Mesenchymal stem cell (in vitro differentiated cells and primary cell): ENCODE measurements around the gene PITPNB.
A peak's percentile ranks its signal among the peaks of the same experiment; 100 is the strongest.

Experiments
- DNase-seq: peaks from one replicate; pipeline ENCODE4 v3.0.0-alpha.2; 2013
- H2AFZ ChIP-seq: one replicate; pipeline ENCODE4 v1.6.1; 2013; ENCODE audit warnings: low read depth, mild to moderate bottlenecking, control low read depth, inconsistent platforms, low read length, moderate library complexity
- H2AK5ac ChIP-seq: 2 replicates; pipeline ENCODE4 v1.6.1; 2013; ENCODE audit warnings: low read length, moderate library complexity, mild to moderate bottlenecking, inconsistent platforms; ENCODE audit not compliant: severe bottlenecking
- H2BK120ac ChIP-seq: one replicate; pipeline ENCODE4 v1.6.1; 2013; ENCODE audit warnings: low read depth, mild to moderate bottlenecking, inconsistent platforms, low read length, moderate library complexity
- H2BK12ac ChIP-seq, 2 experiments: one replicate each; pipeline ENCODE4 v1.6.1; 2013; ENCODE audit warnings: inconsistent platforms in 2 of 2, low read length in 2 of 2, mild to moderate bottlenecking in 2 of 2, moderate library complexity in 2 of 2, control low read depth in 1 of 2
- H2BK15ac ChIP-seq: one replicate; pipeline ENCODE4 v1.6.1; 2013; ENCODE audit warnings: mild to moderate bottlenecking, low read depth, inconsistent platforms; ENCODE audit not compliant: poor library complexity, severe bottlenecking
- H2BK5ac ChIP-seq: 2 replicates; pipeline ENCODE4 v1.6.1; 2013; ENCODE audit warnings: low read depth, mild to moderate bottlenecking, low read length, control low read depth, inconsistent platforms; ENCODE audit not compliant: poor library complexity, severe bottlenecking
- H3K14ac ChIP-seq, 2 experiments: one replicate each; pipeline ENCODE4 v1.6.1; 2013; ENCODE audit warnings: inconsistent platforms in 2 of 2, low read length in 2 of 2, control low read depth in 1 of 2, mild to moderate bottlenecking in 1 of 2, moderate library complexity in 1 of 2
- H3K18ac ChIP-seq, 2 experiments: one replicate each; pipeline ENCODE4 v1.6.1; 2013; ENCODE audit warnings: inconsistent platforms in 2 of 2, low read length in 2 of 2, control low read depth in 1 of 2, low read depth in 1 of 2, mild to moderate bottlenecking in 1 of 2
- H3K23ac ChIP-seq, 2 experiments: one replicate each; pipeline ENCODE4 v1.6.1; 2013; ENCODE audit warnings: inconsistent platforms in 2 of 2, low read length in 2 of 2, mild to moderate bottlenecking in 2 of 2, moderate library complexity in 2 of 2, control low read depth in 1 of 2
- H3K27ac ChIP-seq: 2 replicates; pipeline ENCODE4 v1.5.1; 2013; ENCODE audit warnings: mild to moderate bottlenecking, moderate library complexity, low read length, control low read depth, inconsistent platforms; ENCODE audit not compliant: poor library complexity, severe bottlenecking
- H3K27me3 ChIP-seq, 2 experiments: 2 replicates each; pipeline versions ENCODE4 v1.6.1 to v1.7.0; 2013; ENCODE audit warnings: low read length in 2 of 2, mild to moderate bottlenecking in 2 of 2, moderate library complexity in 2 of 2, control low read depth in 1 of 2, inconsistent platforms in 1 of 2; ENCODE audit not compliant: control insufficient read depth in 1 of 2, insufficient read depth in 1 of 2
- H3K36me3 ChIP-seq, 2 experiments: 2 replicates each; pipeline versions ENCODE4 v1.6.1 to v1.7.0; 2013; ENCODE audit warnings: low read length in 2 of 2, control low read depth in 1 of 2, inconsistent platforms in 1 of 2, low read depth in 1 of 2, mild to moderate bottlenecking in 1 of 2; ENCODE audit not compliant: insufficient read depth in 2 of 2, control insufficient read depth in 1 of 2
- H3K4ac ChIP-seq, 2 experiments: one replicate each; pipeline ENCODE4 v1.6.1; 2013; ENCODE audit warnings: inconsistent platforms in 2 of 2, low read length in 2 of 2, mild to moderate bottlenecking in 2 of 2, moderate library complexity in 2 of 2, control low read depth in 1 of 2, low read depth in 1 of 2
- H3K4me1 ChIP-seq: 2 replicates; pipeline ENCODE4 v1.6.1; 2013; ENCODE audit warnings: low read depth, low read length, control low read depth; ENCODE audit not compliant: control insufficient read depth, insufficient read depth
- H3K4me2 ChIP-seq: 2 replicates; pipeline ENCODE4 v1.6.1; 2013; ENCODE audit warnings: low read length, mild to moderate bottlenecking, inconsistent platforms; ENCODE audit not compliant: poor library complexity, severe bottlenecking
- H3K4me3 ChIP-seq, 2 experiments: 2 replicates each; pipeline versions ENCODE4 v1.5.1 to v1.7.0; 2013; ENCODE audit warnings: low read length in 2 of 2, mild to moderate bottlenecking in 2 of 2, control low read depth in 1 of 2, low read depth in 1 of 2; ENCODE audit not compliant: insufficient read depth in 1 of 2
- H3K79me1 ChIP-seq: replicated peaks from 2 replicates; pipeline ENCODE4 v1.6.1; 2013; ENCODE audit warnings: mild to moderate bottlenecking, control low read depth, low read length, inconsistent platforms; ENCODE audit not compliant: poor library complexity, severe bottlenecking
- H3K9ac ChIP-seq: 2 replicates; pipeline ENCODE4 v1.7.0; 2013; ENCODE audit warnings: mild to moderate bottlenecking, low read length, moderate library complexity
- H3K9me3 ChIP-seq: 2 replicates; pipeline ENCODE4 v1.7.0; 2013; ENCODE audit warnings: mild to moderate bottlenecking, low read length; ENCODE audit not compliant: control insufficient read depth
- H4K8ac ChIP-seq: one replicate; pipeline ENCODE4 v1.6.1; 2013; ENCODE audit warnings: inconsistent platforms, mild to moderate bottlenecking, low read length, moderate library complexity
- H4K91ac ChIP-seq: one replicate; pipeline ENCODE4 v1.6.1; 2013; ENCODE audit warnings: mild to moderate bottlenecking, low read length, inconsistent platforms
- WGBS: methylation state at CpG from one replicate; pipeline ENCODE4 v1.1.7; 2013; ENCODE audit warnings: mixed read lengths; 5-methylcytosine and 5-hydroxymethylcytosine counted together

PITPNB gene

DNA sequence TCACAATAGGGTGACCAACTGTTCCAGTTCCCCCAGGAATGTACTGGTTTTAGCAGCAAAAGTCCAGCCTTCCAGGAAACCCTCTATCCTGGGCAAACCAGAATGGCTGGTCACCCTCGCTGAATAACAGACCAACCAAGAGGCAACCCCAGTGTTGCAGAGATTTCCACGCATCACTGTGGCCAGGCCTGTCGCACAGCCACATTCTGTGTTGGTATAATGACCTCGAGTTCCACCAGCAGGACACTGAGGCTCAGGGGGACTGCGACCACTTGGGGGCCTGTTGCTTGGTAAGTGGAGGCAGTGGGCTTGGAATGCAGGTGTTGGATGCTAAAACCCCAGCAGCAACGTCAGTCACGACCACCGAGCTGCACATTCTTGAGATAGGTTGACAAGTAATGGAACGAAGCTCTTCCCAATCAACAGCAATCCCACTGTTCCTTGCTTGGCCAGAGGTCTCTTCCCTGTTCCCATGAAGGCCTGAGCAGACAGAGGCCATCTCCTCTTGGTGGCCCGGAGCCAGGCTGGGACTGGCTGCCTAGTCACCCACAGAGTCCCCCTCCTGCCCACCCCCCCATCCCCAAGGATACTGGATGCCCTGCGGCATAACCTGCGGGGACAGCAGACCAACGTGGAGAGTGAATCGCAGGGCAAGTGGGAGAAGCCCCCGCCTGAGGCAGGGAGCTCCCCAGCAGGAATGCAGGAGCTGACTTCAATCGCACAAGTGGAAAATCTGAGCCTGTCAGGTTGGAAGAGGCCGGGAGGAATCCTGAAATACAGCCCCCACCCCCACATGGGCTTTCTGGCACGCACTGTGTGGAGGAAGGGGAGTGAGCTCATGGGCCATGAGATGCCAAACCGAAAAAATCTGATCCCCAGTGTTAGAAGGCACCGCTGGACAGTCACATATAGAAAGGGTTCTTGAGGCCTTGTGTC is 74.1 kb downstream of the PITPNB start:
- Histone ChIP-seq H3K27ac (no peak overlapping the region), H2BK120ac (no peak overlapping the region), H3K4me3 (no peak overlapping the region), H2BK5ac (no peak overlapping the region), H3K4me2 (no peak overlapping the region), H3K4ac (no peak overlapping the region), H3K79me1 (peaks cover 12% of the 10 kb centered on the region), H4K91ac (no peak overlapping the region), H2AFZ (no peak overlapping the region), H3K27me3 (no peaks in the 10 kb centered on the region), H3K36me3 (peaks cover 39 to 43% of the 10 kb centered on the region in 2 experiments), H3K4me1 (peaks cover 2% of the 10 kb centered on the region), H3K18ac (no peak overlapping the region), H3K14ac (no peak overlapping the region), H4K8ac (no peak overlapping the region), H2AK5ac (no peak overlapping the region), H2BK12ac (no peak overlapping the region), H3K23ac (no peak overlapping the region), H3K9ac (no peak overlapping the region), H2BK15ac (no peak overlapping the region), H3K9me3 (no peaks in the 10 kb centered on the region)
- 93% methylated on average over 16 of the region's 20 CpGs for WGBS
- no peak for DNase-seq

DNA sequence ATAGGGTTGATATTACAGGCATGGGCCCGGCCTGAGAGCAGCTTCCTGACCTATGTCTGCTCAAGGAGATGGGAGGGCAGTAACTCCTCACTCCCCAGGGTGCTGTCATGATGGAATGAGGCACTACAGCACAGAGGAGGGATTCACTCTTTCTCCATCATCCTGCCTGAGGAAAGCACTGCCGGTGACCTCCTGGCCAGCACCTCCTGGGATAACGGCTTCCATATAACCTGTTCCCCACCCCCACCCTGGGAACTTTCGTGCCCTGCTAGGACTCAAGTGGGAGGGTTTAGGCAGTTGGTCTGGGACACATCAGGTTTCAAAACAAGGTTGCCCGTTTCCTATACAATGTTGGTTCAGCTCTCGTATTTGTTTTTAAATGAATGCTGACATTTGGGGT is 74.8 kb downstream of the PITPNB start:
- H2AK5ac ChIP-seq, result no peak overlapping the region
- H3K9ac ChIP-seq, result no peak overlapping the region
- peaks cover 2% of the 10 kb centered on the region for H3K4me1 ChIP-seq
- no peak overlapping the region for H2BK12ac ChIP-seq
- H4K8ac ChIP-seq, result no peak overlapping the region
- no peak overlapping the region for H2BK15ac ChIP-seq
- no peaks in the 10 kb centered on the region for H3K27me3 ChIP-seq
- H2BK120ac ChIP-seq, result no peak overlapping the region
- no peak for DNase-seq
- no peak overlapping the region for H3K4ac ChIP-seq
- no peak overlapping the region for H3K27ac ChIP-seq
- H3K79me1 ChIP-seq, result peaks cover 9% of the 10 kb centered on the region
- no peak overlapping the region for H3K4me2 ChIP-seq
- no peak overlapping the region for H4K91ac ChIP-seq
- peaks cover 34 to 40% of the 10 kb centered on the region in 2 experiments for H3K36me3 ChIP-seq
- H3K14ac ChIP-seq, result no peak overlapping the region
- no peak overlapping the region for H2AFZ ChIP-seq
- H3K9me3 ChIP-seq, result no peaks in the 10 kb centered on the region
- no peak overlapping the region for H3K4me3 ChIP-seq
- no peak overlapping the region for H3K18ac ChIP-seq
- no peak overlapping the region for H3K23ac ChIP-seq
- no peak overlapping the region for H2BK5ac ChIP-seq
- WGBS, result 63% methylated on average over 6 of the region's 6 CpGs

DNA sequence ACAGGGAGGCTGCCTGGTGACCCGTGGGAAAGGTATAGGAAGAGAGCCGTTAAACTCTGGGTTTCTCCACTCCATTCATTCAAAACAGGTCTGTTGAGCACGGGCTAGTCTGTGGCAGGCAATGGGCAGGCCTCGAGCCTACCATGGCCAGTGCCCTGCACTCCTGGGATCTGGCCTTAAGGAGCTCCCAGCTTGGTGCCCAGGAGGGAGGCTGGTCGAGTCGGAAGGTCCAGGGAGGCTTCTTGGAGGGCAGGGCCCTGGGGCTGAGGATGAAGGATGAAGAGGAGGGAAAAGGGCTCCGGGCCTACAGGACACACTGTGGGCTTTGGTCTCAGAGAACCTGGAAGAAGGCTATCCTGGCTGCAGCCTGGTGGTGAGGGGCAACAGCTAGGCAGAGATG is 75.6 kb downstream of the PITPNB start:
- Histone ChIP-seq H2BK120ac (no peak overlapping the region), H3K4me2 (no peak overlapping the region), H3K14ac (no peak overlapping the region), H3K18ac (no peak overlapping the region), H3K23ac (no peak overlapping the region), H2BK5ac (no peak overlapping the region), H3K4me3 (no peak overlapping the region), H4K8ac (no peak overlapping the region), H3K27me3 (no peaks in the 10 kb centered on the region), H3K36me3 (peaks cover 28 to 40% of the 10 kb centered on the region in 2 experiments), H4K91ac (no peak overlapping the region), H3K9ac (peak overlapping the region; percentile 57), H2BK15ac (no peak overlapping the region), H2AK5ac (no peak overlapping the region), H2BK12ac (no peak overlapping the region), H3K27ac (no peak overlapping the region), H3K9me3 (no peaks in the 10 kb centered on the region), H3K4me1 (peaks cover 5% of the 10 kb centered on the region), H3K79me1 (peaks cover 7% of the 10 kb centered on the region), H3K4ac (no peak overlapping the region), H2AFZ (no peak overlapping the region)
- WGBS, result 80% methylated on average over 6 of the region's 7 CpGs
- DNase-seq, result no peak

DNA sequence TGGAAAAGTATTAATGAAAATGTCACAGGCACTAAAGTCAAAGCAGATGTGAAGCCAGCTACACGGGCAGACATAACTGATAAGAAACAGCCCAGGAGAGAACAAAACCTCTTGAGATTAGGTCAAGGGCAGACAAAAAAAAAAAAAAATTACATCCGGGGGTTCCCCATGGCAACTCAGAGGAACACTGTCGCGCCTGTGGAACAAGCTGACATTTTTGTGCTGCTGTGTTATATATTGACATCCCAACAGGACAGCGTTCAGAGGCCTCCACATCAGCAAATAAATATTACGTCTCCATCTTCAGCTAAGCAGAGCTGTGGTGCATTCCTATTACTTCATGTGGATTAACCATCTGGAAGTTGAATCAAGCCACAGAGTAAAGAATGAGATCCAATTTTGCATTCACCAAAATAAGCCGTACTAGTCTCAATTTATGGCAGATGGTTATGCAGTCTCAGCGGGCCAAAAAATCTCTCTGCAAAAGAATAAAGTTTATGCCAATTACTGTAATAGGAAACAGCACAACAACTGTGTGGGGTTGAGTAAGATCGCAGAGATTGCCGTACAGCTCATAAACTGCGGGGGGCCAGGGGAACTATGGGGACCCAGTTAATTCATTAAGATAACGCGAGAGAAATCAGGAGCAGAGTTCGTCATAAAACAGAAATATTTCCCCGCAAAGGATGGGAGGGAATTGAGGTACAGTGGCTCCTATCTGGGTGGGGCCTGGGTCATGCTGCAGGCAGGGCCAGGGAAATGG is 76.2 kb downstream of the PITPNB start:
- no peak overlapping the region for H3K4me2 ChIP-seq
- no peak overlapping the region for H2AFZ ChIP-seq
- 81% methylated on average over 14 of the region's 15 CpGs for WGBS
- H3K18ac ChIP-seq, result no peak overlapping the region
- H3K27me3 ChIP-seq, result no peaks in the 10 kb centered on the region
- DNase-seq, result peak; percentile 20
- H3K9ac ChIP-seq, result peak overlapping the region; percentile 57
- H3K36me3 ChIP-seq, result peaks cover 22 to 39% of the 10 kb centered on the region in 2 experiments
- H2BK15ac ChIP-seq, result no peak overlapping the region
- no peak overlapping the region for H2BK5ac ChIP-seq
- no peaks in the 10 kb centered on the region for H3K9me3 ChIP-seq
- no peak overlapping the region for H4K8ac ChIP-seq
- H3K79me1 ChIP-seq, result peaks cover 7% of the 10 kb centered on the region
- no peak overlapping the region for H2BK12ac ChIP-seq
- H3K27ac ChIP-seq, result no peak overlapping the region
- H3K4me1 ChIP-seq, result peaks cover 5% of the 10 kb centered on the region
- no peak overlapping the region for H4K91ac ChIP-seq
- H3K23ac ChIP-seq, result no peak overlapping the region
- H2BK120ac ChIP-seq, result no peak overlapping the region
- no peak overlapping the region for H3K14ac ChIP-seq
- H2AK5ac ChIP-seq, result no peak overlapping the region
- H3K4me3 ChIP-seq, result peak overlapping the region in 1 of 2 experiments; percentile 31
- H3K4ac ChIP-seq, result no peak overlapping the region
